H54 (cell line): ENCODE measurements around the gene GART.
"Not testable (repeated sequence)": the region's sequence is repeated elsewhere in the genome, so short reads cannot be mapped to it uniquely, and the experiment has no call there.

Source experiments
- DNase-seq: peaks from one replicate; pipeline ENCODE4 v3.0.0; 2011; ENCODE audit warnings: low spot score, mixed read lengths; ENCODE audit not compliant: insufficient read length
- FAIRE-seq: peaks from 3 replicates; lab custom pipeline; 2011; peaks lifted over from hg19 to GRCh38; lab: Jason Lieb, UNC
- POLR2A ChIP-seq: IDR thresholded peaks from 2 replicates; pipeline ENCODE4 v1.6.1; 2011; ENCODE audit warnings: low read depth, mild to moderate bottlenecking, low read length

Gene GART

DNA sequence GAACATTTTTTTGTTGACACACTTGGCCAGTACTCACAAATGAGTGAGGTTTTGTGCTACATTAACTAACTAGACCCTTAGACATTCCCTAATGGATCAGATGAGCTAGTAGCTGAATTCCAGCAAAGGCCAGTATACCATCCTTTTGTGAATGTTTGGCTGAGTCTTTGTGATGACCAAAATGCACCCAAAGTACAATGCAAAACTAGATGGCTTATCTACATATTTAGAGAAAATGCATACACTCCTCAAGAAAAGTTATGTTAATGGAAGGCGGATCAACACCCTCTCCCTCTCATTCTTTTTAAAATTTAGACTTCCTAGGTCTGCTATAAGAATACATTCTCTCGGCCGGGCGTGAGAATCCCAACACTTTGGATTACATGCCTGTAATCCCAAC is 30.3 kb downstream of the GART start:
- FAIRE-seq, result no peak
- TF ChIP-seq POLR2A, result no peak
- DNase-seq, result no peak

DNA sequence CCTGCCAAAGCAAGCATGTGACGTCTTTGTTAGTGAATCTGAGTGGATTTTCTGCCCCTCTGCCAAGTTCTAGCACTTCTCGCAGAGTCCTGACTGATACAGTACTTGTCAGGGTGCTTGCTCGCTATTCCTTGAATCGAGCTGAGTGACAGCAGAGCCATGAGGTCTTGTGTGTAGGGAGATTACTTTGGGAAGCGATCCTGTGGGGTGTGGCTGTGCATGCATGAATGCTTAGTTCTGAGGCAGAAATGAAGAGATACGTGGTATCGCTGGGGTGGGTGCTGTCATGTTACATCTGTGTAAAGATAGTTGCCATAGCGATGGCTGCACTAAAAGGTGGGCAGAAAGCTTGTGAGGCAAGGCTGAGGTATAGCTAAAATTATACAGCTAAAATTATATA is 31.1 kb downstream of the GART start:
- FAIRE-seq (no peak), DNase-seq (no peak)
- no peak for TF ChIP-seq POLR2A

DNA sequence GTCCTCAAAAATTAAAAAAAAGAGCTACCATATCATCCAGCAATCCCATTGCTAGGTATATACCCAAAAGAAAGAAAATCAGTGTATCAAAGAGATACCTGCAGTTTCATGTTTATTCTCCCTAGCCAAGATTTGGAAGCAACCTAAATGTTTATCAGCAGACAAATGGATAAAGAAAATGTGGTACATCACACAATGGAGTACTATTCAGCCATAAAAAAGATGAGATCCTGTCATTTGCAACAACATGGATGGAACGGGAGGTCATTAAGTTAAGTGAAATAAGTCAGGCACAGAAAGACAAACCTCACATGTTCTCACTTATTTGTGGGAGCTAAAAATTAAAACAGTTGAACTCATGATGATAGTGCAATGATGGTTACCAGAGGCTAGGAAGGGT is 34.9 kb downstream of the GART start:
- DNase-seq, FAIRE-seq: not testable (repeated sequence)

DNA sequence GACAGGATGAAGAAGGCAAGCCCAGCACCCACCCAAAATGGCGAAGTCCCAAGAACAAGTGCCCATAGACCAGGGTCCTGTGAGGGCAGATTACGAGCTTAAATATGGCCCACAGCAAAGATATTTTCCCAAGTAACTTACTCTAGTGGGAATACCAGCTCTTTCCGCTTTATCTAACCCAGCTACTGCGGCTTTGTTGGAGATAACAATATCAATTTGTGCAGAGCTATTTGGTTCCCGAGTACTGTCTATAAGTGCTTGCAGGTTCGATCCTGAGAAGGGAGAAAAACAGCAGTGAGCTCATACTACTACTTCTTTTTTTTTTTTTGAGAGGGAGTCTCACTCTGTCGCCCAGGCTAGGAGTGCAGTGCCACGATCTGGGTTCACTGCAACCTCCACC is 36.1 kb downstream of the GART start:
- FAIRE-seq, result no peak
- DNase-seq, result no peak
- TF ChIP-seq POLR2A, result no peak

DNA sequence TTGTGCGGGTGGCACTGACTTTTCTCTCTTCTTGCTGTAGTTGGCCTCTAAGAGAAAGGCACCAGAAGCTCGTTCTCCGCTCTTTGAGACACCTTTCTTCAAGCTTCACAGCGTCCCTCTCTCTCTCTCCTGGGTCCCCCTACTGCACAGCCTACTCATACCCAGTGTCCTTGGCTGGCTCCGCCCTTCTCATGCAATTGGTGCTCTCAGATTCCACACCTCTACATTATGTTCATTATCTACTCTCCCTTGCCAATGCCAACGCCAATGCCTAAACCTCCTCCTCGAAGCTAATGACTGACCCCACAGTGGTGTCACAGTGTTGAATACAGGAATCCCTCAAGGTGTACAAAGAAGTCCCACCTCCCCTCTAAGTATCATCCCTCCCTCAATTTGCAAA is 45.6 kb downstream of the GART start:
- FAIRE-seq (no peak), DNase-seq (no peak)
- TF ChIP-seq POLR2A, result no peak

DNA sequence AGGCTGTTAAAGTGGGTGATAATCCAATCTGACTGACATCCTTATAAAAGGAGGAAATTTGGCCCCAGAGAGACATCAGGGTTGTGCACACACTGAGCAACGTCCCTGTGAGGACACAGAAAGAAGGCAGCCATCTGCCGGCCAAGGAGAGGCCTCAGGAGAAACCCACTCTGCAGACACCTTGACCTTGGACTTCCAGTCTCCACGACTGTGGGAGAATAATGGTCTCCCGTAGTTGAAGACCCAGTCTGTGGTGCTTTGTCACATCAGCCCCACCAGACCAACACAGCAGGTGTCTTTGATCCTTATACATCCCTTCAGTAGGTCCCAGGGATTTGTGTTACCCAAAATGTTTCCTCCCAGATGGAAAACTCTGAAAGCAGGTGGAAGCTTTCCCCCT is 46.2 kb downstream of the GART start:
- no peak for TF ChIP-seq POLR2A
- DNase-seq (no peak), FAIRE-seq (no peak)

DNA sequence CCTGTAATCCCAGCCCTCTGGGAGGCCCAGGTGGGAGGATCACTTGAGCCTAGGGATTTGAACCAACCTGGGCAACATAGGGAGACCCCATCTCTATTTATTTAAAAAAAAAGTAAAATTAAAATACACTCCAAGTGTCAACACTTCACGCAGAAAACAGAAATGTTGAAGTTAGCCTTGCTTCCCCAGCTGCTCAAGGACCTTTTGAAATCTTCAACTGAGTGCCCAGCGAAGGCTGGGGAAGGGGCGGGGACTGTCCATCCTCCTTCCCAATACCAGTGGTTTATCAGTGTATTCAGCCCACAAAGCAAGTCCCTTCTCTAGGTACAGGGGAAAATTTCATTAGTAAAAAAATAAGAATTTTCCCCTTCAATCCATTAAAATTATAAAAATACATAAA is 48.2 kb downstream of the GART start:
- DNase-seq, result no peak
- FAIRE-seq, result no peak
- no peak for TF ChIP-seq POLR2A

DNA sequence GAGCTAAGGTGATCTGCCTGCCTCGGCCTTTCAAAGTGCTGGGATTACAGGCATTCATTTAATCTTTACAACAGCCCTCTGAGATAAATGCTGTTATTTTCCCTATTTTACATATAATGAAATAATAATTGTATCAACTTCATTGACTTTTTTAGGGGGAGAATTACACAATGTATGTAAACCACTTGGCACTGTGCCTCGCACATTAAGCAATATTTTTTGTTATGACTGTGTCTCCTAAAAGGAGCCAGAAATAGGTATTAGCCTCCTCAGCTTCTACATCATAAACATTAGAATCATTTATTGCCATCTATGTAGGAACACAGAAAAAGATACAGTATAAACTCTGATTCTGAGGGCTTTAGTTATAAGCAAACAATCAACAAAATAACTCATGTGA is 49.3 kb downstream of the GART start:
- no peak for TF ChIP-seq POLR2A
- DNase-seq (no peak), FAIRE-seq (no peak)

DNA sequence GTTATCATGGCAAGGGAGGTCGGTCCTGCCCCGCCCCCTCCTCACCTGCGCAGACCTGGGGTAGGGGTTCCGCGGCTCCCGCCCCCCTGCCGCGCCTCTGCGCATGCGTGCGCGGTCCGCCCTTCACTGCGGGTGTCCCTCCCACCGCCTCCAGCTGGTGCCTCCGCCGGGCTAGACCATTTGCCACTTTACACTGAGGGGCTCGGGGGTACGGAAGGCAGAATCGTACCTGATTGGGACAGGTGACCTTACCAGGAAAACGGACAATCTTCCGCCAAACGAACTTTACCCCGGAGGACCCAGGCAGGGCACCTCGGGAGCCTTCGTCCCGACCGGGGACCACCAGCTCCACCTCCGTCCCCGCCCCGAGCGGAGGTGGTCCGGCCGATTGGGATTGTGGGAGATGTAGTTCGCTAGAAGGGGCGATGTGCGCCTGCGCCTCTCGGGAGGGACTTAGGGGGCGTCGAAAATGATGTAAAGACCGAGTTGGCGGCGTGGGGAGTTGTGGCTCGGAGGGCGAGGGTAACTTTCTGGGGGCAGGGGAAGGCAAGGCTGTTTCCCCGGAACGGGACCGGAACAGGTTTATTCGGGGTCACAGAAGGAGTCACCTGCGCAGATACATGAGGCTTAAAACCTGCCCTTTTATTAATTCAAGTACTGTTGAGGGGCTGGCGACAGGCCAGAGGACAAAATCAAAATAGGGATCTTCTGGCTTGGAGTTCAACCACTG is 50.4 kb downstream of the GART start, which contains the start of gene DNAJC28:
Gene DNAJC28, minus strand, starts transcription at position 344 of the 730 bp plus-strand sequence. CDS start 2,323 bp downstream, outside the sequence.
- DNase-seq, result peak; percentile 95
- TF ChIP-seq POLR2A, result peak; percentile 45
- FAIRE-seq, result peak; percentile 68

DNA sequence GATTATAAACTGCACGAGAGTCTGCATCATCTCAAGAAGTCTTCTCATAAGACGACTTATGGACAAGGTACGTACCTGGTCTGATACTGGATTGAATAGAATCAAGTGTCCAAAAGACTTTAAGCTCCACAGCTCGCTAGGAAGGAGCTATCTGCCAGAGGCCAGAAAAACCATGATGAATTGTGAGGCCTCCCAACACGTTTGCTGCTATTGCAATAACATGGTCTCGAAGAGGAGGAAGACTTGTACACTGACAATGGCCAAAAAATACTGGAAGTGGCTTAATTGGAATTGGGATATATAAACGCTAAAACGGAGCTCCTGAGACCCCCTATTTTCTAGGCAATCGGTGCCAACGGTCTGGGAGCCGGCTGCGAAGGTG is 50.9 kb downstream of the GART start:
- FAIRE-seq (no peak), DNase-seq (no peak)
- no peak for TF ChIP-seq POLR2A

DNA sequence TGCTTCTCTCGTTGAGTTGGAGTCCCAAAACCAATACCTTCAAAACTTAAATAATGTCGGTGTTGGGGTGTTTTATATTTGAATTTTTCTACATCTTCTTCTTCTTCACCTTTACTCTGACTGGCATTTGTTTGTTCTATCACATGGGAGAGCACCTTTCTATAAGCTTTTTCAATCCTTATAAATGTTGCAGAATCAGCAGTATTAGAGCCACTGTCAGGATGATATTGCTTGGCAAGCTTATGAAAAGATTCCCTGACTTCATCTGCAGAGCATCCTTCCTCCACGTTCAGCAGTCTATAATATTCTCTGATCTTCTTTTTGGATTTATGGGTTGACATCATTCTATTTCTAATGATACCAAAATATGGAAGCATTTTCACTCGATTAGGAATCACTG is 53.0 kb downstream of the GART start:
- no peak for DNase-seq
- no peak for FAIRE-seq
- no peak for TF ChIP-seq POLR2A

DNA sequence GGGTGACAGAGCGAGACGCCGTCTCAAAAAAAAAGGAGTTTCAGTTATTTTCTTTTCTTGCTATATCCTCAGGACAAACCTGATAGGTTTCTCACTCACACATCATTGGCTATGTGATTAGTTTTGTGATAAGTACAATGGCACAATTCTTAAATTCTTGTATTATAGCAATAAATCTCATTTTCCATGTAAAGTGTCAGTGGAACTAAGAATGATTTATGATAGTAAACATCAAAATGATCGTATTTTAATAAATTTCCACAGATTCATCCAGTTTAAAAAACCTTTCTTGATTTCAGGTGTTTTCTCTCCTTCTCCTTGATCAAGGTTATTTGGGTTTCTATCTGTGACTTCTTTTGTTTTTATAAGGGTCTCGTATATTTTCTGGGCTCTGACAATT is 53.9 kb downstream of the GART start:
- DNase-seq (no peak), FAIRE-seq (no peak)
- no peak for TF ChIP-seq POLR2A

DNA sequence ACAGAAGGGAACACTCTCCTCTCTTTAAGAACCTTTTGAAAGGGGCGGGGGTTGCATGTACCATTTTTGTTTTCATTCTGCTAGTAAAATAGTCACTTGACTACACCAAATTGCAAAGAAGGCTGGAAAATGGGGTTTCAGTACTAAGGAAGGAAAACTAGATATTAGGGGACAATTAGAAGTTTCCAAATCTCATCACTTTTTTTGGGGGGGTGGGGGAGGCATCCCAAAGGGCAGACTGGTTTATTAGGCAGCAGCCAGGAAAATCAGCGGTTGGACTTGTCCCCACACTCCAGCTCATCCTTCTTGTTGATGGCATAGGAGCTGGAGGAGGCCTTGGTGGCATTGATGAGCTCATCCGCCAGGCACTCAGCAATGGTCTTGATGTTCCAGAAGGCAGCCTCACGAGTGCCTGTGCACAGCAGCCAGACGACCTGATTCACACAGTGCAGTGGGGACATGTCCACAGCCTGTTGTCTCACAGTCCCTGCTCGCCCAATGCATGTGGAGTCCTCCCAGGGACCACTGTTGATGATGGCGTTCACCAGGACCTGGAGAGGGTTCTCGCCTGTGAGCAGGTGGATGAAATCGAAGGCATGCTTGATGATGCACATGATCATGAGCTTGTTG is 60.5 kb downstream of the GART start:
- no peak for TF ChIP-seq POLR2A
- no peak for DNase-seq
- no peak for FAIRE-seq

DNA sequence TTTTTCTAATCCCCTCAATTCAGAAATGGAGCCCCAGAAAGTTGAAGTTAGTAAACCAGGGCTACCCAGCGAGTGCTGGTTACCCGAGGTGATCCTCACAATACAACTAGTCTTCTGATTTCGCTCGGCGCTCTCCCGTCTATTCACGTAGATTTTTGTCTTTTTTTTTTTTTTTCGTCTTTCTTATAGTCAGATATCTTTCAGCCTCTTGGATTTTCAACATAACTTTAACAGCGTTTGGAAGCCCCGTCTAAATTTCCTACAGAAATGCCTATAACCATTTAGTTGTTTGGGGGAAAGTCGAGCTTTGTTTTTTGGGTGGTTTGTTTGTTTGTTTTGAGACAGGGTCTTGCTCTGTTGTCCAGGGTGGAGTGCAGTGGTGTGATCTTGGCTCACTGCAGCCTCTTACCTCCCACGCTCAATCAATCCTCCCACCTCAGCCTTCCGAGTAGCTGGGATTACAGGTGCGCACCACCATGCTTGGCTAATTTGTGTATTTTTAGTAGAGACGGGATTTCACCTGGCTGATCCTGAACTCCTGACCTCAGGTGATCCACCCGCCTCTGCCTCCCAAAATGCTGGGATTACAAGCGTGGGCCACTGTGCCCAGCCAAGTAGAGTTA is 61.3 kb downstream of the GART start:
- FAIRE-seq (no peak), DNase-seq (no peak)
- TF ChIP-seq POLR2A, result no peak
